ENCODE data around the gene SIK1.
"Not testable (repeated sequence)": the region's sequence is repeated elsewhere in the genome, so short reads cannot be mapped to it uniquely, and the experiment has no call there.

Gene SIK1

GRCh38 chr21:43426404-43427241 lies at the start of gene SIK1:
SIK1 (minus strand) TSS chr21:43427131; CDS start chr21:43426178, 953 bp downstream.
- not testable (repeated sequence) for DNase-seq

- DNase-seq: not testable (repeated sequence)
Measured at GRCh38 chr21:43471597-43472242, 44.8 kb upstream of the SIK1 start.

DNA sequence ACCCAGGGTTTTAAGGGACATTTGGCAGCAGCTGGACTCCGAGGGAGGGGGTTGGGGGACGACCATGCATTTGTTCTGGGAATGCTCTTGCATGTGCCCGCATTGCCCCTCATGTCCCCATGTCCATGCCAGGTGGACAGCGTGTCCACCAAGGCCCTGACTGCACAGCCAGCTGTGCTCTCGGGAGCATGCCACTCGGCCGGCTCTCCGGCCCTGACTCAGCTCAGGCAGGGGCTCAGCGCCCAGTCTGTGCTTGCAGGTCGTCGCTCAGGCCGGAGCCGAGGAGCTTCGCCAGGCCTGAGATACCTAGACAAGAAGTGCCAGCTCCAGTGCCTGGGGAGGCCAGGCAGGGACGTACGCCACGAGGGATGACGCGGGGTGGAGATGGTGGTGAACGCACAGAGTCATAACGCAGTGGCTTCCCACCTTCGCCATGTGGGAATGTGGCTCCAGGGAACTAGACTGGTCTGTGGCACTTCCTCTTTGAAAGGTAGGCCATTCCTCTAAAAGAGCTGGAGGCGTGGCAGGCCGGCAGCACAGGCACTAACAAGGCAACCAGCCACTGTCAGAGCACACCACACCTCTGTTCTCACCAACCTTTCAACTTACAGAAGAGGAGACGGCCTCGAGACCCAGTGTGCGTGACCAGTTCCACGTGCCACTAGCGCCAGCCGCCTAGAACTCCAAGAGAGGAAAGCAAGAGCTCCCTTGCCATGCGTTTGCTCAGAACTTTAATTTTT lies 43.0 kb upstream of the SIK1 start:
- DNase-seq: not testable (repeated sequence)

GRCh38 chr21:43467785-43468184 lies 40.9 kb upstream of the SIK1 start:
- no peak for DNase-seq

DNA sequence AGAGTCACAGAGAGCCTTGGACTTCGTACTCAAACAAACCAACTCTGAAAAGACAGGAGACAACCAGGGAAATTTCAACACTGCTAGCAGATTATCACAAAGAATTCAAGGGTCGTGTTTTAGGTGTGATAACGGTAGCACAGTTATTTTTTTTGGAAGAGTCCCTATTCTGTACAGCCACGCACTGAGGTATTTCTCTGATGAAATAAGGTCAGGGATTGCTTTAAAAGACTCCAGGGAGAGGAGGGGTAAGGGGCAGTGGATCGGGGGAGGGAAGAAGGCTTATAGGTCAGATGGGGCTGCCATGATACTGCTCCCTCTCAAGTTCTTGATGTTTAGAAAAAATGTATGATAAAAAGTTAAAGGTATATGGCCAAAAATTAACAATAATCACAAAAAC lies 38.2 kb upstream of the SIK1 start:
- not testable (repeated sequence) for DNase-seq

GRCh38 chr21:43463498-43464261 lies 36.7 kb upstream of the SIK1 start:
- DNase-seq: not testable (repeated sequence)

DNA sequence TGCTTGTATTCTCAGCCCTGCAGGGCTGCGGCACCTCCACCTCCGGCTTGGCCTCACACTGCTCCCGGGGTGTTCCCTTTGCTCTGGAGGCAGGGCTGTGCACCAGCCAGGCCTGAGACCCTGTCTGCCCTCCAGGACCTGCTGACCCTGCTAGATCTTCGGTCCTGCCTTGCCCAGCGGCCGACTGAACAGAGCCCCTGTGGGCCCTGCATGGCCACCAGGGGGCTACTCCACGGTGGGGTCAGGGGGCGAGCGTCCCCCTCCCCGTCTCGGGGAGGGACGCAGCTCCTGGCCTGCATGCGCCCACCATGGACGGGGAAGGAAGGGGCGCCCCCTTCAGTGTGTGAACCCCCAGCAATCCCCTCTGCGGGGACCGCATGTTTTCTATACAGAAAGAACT lies 36.0 kb upstream of the SIK1 start:
- not testable (repeated sequence) for DNase-seq

DNA sequence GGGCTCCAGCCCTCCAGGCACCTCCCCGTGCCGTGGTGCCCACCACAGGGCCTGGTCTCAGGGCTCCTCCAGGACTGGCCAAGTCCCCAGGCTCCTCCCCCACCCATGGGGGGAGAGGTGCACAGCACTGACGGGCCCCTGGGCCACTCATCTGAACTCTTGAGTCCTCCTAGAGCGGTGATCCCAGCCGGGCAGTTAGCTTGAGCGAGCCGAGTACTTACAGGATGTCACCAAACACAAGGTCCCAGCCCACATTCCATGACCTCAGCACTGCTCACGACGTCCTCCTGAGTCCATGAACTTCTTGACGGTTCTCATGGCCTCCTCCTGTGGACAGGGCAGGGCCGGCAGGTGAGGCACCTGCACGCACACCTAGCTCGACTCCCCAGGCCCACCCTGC lies 33.5 kb upstream of the SIK1 start:
- not testable (repeated sequence) for DNase-seq

DNA sequence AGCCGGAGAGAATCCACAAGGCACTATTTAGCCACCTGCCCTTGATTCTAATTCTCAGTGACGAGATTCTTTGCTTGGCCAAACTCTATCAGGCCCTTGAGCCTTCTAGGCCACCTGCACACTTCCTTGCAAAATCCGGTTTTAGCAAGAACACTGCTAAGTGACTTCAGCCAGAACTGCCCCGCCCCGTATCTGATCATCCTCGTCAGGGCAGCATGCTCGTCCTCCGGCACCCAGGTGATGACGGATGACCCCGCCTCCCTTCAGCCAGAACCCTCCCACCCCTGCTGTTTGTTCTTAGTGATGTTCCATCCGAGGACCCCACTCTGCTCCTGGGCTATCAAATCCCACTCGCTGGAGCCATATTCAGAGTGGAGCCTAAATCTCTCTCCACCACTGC lies 32.1 kb upstream of the SIK1 start:
- DNase-seq: not testable (repeated sequence)

GRCh38 chr21:43456616-43457314 lies 29.8 kb upstream of the SIK1 start:
- DNase-seq: not testable (repeated sequence)

- not testable (repeated sequence) for DNase-seq
Measured at GRCh38 chr21:43455717-43456116, 28.8 kb upstream of the SIK1 start.

- DNase-seq: not testable (repeated sequence)
Measured at GRCh38 chr21:43454176-43454575, 27.2 kb upstream of the SIK1 start.

GRCh38 chr21:43451850-43452249 lies 24.9 kb upstream of the SIK1 start:
- not testable (repeated sequence) for DNase-seq

DNA sequence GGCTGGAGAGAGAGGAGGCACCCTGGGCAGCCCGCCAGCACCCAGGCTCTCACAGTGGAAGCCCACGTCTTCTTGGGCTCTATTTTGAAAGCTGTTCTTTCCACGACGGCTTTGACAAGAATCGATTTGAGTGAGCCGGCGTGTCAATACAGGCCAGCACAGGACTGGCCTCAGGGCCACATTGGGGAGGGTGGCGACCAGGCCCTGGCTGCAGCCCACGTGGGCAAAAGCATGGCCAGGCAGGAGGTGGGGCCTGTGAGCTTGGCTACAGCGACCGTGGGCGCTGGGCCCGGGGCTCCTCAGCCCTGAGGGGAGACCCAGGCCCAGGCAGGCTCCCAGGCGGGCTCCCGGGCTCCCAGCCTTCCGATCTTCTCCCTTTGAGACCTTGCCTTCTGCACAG lies 23.4 kb upstream of the SIK1 start:
- not testable (repeated sequence) for DNase-seq

- DNase-seq: not testable (repeated sequence)
Measured at GRCh38 chr21:43447353-43447977, 20.5 kb upstream of the SIK1 start.

DNA sequence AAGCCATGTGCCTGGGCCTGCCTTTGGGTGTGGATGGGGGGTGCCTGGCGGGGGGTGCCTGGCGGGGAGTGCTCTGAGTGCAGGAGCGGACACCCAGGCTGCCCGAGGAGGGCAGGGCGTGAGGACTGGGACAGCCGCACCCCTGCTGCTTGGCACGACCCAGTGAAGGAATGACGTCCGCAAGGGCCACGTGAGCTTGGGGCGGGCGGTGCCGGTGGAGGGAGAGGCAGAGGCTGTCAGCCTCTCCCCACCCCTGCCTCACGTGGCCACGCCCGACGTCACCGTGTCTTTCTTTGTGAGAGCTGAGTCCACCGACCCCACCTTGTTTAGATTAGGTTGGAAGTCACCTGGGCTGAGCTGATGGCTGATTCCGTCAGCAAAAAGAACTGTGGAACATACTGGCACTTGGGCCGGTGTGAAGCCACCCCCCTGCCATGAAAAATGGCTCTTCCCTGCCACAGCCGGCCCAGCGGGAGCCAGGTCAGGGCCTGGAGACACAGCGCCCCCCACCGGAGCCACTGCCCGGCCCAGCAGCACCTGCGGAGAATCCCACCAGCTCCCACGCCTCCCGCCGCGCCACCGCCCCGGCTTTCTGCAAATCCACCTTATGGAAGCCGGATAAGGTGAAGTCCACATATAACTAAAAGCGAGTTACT lies 19.5 kb upstream of the SIK1 start:
- DNase-seq: not testable (repeated sequence)

- DNase-seq: not testable (repeated sequence)
Measured at GRCh38 chr21:43444524-43444923, 17.6 kb upstream of the SIK1 start.

DNA sequence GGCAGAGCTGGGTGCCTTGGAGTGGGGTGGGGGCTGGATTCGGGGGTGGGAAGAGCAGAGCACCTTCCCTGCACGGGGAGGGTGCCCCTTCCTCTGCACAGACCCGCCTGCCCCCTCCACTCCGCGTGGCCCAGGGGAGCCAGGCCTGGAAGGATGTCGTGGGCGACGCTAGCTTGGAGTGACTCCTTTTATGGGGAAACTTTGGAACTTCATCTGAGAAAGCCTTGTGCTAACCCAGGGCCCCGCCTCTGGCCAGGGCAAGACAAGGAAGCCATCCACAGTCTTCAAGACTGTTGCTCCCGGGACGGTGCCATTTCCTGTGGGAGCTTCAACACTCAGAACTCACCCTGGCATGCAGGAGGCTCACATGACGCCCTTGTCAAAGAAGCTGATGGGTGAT lies 15.6 kb upstream of the SIK1 start:
- DNase-seq: not testable (repeated sequence)

DNA sequence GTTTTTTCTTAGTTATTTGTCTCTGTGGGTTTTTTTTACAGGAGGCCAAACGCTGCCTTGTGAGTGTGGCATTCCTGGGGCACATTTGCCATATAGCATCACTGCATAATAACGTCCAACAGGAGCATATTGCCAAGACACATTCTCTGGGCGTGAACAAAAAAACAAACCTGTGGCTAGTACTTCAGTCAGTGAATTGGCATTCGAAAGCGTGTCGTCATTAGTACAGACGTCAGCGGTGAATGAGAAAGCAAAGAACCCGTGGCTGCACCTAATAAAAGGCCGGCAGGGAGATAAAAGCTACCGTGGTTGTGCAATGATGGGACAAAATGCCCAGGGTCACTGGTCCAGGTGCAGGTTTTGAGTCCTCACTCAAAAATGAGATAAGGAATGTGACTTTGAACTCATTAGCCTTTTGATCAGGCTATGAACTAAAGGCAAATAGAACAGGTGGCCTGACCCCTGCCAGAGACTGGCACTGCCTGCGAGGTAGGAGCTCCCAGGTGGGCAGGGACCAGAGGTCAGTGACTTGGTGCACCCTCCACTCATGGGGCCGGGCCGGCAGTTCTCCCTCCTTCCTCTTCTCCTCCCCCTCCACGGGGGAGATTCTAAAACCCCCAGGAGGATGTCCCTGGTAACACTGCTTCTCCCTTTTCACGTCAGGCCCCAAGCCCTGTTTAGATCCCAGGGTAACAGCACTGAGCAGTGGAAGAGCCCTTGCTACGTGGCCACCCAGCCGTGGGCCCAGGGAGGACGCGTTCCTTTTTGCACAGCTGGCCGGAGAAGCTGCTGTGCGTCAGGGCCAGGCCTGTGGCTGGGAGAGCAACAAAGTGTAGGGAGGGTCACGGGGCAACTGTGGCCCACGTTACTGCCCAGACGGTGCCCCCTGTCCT lies 14.2 kb upstream of the SIK1 start:
- not testable (repeated sequence) for DNase-seq

Measured in suppressor macrophage treated with lipopolysaccharide for 1 hour (primary cell).